Body of pancreas (tissue), 4 donors: ENCODE results near the gene TMEM145. TPM values are rescaled to one million over a fixed set of nuclear protein-coding genes. Genes with fewer than 3 reads are reported as not detected.

Experiments used
- ATAC-seq: fragments of 150-250 bp; one replicate; pipeline ENCODE4 v1.9.1; 2016
- DNase-seq, 4 donors: peaks; one replicate each; pipeline ENCODE4 v3.0.0-alpha.2; 2019
- H3K27ac ChIP-seq, 4 donors: fragments of 200-600 bp; sonication (generic); 1 replicate in 3 of 4; 2 replicates in 1 of 4; pipeline versions ENCODE4 v1.5.1 to v1.6.1; 2016 to 2019; ENCODE audit warnings: mild to moderate bottlenecking in 1 of 4, mixed read lengths in 1 of 4, moderate library complexity in 1 of 4
- H3K27me3 ChIP-seq, 2 donors: fragments of 200-600 bp; sonication (generic); one replicate each; pipeline ENCODE4 v1.6.0; 2016; ENCODE audit warnings: mild to moderate bottlenecking in 1 of 2
- H3K36me3 ChIP-seq, 2 donors: fragments of 200-600 bp; sonication (generic); replicated peaks in 1 of 2; 2 replicates each; pipeline ENCODE4 v1.5.1; 2016; ENCODE audit warnings: low read depth in 2 of 2; ENCODE audit not compliant: insufficient read depth in 1 of 2
- H3K4me1 ChIP-seq: fragments of 200-600 bp; sonication (generic); one replicate; pipeline ENCODE4 v1.6.0; 2016
- H3K4me3 ChIP-seq, 2 donors: fragments of 200-600 bp; sonication (generic); 1 replicate in 1 of 2; 2 replicates in 1 of 2; pipeline ENCODE4 v1.5.1; 2016 to 2019
- H3K9me3 ChIP-seq, 3 donors: fragments of 200-600 bp; sonication (generic); 1 replicate in 2 of 3; 2 replicates in 1 of 3; pipeline ENCODE4 v1.5.1; 2016
- CTCF ChIP-seq, 7 experiments: fragments of 450-650 bp in 4 of 7; fragments of 200-600 bp in 3 of 7; sonication (generic) in 3 of 7; IDR thresholded peaks; one replicate each; pipeline ENCODE4 v1.5.1; 2016 to 2019; ENCODE audit warnings: antibody characterized with exemption in 7 of 7
- POLR2A ChIP-seq, 3 donors: fragments of 450-650 bp; IDR thresholded peaks; one replicate each; pipeline ENCODE4 v1.6.1; 2016; ENCODE audit warnings: antibody characterized with exemption in 3 of 3, mild to moderate bottlenecking in 2 of 3
- WGBS, 2 donors: methylation state at CpG; one replicate each; pipeline ENCODE4 v1.1.5; 2017; 5-methylcytosine and 5-hydroxymethylcytosine counted together
- intact Hi-C: fragments of 100-400 bp; cut with DNase I; formaldehyde crosslinking; loops from one replicate; pipeline ENCODE4 v1.15.1; 2023
- total RNA-seq, 2 donors: library from RNA; depleted of rRNA; stranded (reverse); fragments of >200 nt; gene quantifications; one replicate each; pipeline ENCODE4 v1.1.0, GENCODE V29; 2016

TMEM145 gene
- total RNA-seq, 2 donors from 2014 or later = not detected

DNA sequence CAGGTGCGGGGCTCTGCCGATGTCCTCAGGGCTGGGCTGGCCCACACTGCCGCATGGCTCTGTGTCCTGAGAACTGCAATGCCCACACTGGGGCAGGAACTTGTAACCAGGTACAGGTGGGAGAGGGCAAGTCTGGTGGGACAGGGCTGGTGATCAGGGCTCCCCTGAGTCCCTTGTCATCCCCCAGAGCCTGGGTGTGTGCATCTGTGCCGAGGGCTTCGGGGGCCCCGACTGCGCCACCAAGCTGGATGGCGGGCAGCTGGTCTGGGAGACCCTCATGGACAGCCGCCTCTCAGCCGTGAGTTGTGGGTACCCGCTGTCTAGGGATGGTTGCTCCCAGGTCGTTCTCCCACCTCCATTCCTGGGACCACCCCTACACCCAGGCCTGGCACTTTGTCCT is 42.8 kb downstream of the TMEM145 start:
- DNase-seq (no peak), ATAC-seq (no peak)
- no peak overlapping the region for H3K27ac ChIP-seq
- no peak overlapping the region for H3K4me3 ChIP-seq
- no peaks in the 10 kb centered on the region for H3K9me3 ChIP-seq
- TF ChIP-seq POLR2A (IDR thresholded peaks at IDR 0.05) (no peak), CTCF (IDR thresholded peaks at IDR 0.05) (no peak)
- no peaks in the 10 kb centered on the region for H3K27me3 ChIP-seq
- WGBS, 2 donors = 94 to 100% methylated on average over 2 to 12 of the region's 12 CpGs
- no peaks in the 10 kb centered on the region for H3K4me1 ChIP-seq
- intact Hi-C loops = no loop called here
- H3K36me3 ChIP-seq = no peaks in the 10 kb centered on the region

DNA sequence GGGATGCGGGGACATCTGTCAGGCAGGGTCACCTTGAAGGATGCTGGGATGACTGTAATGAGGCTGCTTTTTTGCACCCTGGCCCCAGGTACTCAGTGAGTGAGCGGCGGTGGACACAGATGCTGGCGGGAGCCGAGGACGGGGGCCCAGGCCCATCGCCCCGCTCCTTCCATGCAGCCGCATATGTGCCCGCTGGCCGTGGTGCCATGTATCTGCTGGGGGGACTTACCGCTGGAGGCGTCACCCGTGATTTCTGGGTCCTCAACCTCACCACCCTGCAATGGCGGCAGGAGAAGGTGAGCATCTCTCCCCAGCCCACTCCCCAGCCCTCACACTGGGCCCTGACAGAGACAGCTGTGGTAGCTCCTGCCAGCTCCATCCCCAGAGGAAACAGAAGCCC is 43.6 kb downstream of the TMEM145 start:
- H3K4me1 ChIP-seq = no peaks in the 10 kb centered on the region
- H3K4me3 ChIP-seq = no peak overlapping the region
- intact Hi-C loops = no loop called here
- TF ChIP-seq CTCF (IDR thresholded peaks at IDR 0.05) = no peak
- no peak for TF ChIP-seq POLR2A (IDR thresholded peaks at IDR 0.05)
- H3K36me3 ChIP-seq = no peaks in the 10 kb centered on the region
- WGBS, 2 donors = 95 to 96% methylated on average over 15 of the region's 15 CpGs
- no peaks in the 10 kb centered on the region for H3K9me3 ChIP-seq
- no peak overlapping the region for H3K27ac ChIP-seq
- H3K27me3 ChIP-seq = no peaks in the 10 kb centered on the region
- ATAC-seq (no peak), DNase-seq (no peak)

DNA sequence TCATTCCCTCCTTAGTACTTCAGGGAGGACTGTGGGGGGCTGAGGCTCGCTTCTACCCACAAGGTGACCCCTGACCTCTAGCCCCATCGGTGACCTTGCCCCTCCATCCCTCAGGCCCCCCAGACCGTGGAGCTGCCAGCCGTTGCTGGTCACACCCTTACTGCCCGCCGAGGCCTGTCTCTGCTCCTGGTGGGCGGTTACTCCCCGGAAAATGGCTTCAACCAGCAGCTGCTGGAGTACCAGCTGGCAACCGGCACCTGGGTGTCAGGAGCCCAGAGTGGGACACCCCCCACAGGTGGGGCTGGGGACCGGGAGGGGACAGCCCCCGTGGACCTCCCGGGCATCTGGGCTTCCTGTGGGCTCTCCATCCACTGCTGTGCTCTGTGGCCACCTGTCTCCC is 44.2 kb downstream of the TMEM145 start:
- no peak for TF ChIP-seq CTCF (IDR thresholded peaks at IDR 0.05)
- TF ChIP-seq POLR2A (IDR thresholded peaks at IDR 0.05) = no peak
- H3K27ac ChIP-seq = no peak overlapping the region
- intact Hi-C loops = no loop called here
- WGBS, 2 donors = 83 to 91% methylated on average over 8 to 9 of the region's 12 CpGs
- no peak overlapping the region for H3K4me3 ChIP-seq
- DNase-seq (no peak), ATAC-seq (no peak)
- H3K27me3 ChIP-seq = no peaks in the 10 kb centered on the region
- no peaks in the 10 kb centered on the region for H3K9me3 ChIP-seq
- H3K4me1 ChIP-seq = no peaks in the 10 kb centered on the region
- no peaks in the 10 kb centered on the region for H3K36me3 ChIP-seq

DNA sequence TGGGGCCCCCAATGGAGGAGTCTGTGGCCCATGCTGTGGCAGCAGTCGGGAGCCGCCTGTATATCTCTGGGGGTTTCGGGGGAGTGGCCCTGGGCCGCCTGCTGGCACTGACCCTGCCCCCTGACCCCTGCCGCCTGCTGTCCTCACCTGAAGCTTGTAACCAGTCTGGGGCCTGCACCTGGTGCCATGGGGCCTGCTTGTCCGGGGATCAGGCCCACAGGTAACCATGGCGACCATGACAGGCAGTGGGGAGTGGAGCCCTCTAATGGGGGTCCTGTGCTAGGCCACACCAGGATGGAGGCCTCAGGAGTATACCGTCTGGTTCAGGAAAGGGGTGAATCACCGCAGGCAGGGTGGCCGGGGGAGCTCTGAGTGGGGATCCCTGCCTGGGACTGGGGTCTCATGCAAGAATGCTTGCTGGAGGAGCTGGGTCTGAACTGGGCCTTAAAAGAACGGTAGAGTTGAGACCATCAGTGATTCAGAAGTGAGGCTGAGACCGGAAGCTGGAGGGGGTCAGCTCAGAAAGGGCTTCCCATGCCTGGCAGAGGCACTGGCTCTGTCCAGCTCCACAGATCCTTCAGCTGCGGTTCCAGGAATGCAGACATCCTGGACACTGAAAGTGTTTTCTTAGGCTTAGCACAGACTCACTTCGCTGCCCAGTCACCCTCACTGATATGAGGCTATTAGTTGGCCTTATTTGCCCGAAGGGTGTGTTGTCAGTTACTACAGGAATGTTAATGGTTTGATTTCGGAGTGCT is 47.9 kb downstream of the TMEM145 start:
- no peak for TF ChIP-seq POLR2A (IDR thresholded peaks at IDR 0.05)
- TF ChIP-seq CTCF (IDR thresholded peaks at IDR 0.05) = no peak
- H3K4me1 ChIP-seq = no peaks in the 10 kb centered on the region
- H3K27me3 ChIP-seq = no peaks in the 10 kb centered on the region
- no peaks in the 10 kb centered on the region for H3K36me3 ChIP-seq
- DNase-seq (no peak), ATAC-seq (no peak)
- 89 to 94% methylated on average over 10 to 14 of the region's 16 CpGs for WGBS, 2 donors
- intact Hi-C loops = no loop called here
- H3K9me3 ChIP-seq = no peaks in the 10 kb centered on the region
- H3K4me3 ChIP-seq = no peak overlapping the region
- no peak overlapping the region for H3K27ac ChIP-seq

GRCh38 chr19:42361545-42361910 is 48.4 kb downstream of the TMEM145 start:
- TF ChIP-seq CTCF (IDR thresholded peaks at IDR 0.05) = no peak
- TF ChIP-seq POLR2A (IDR thresholded peaks at IDR 0.05) = no peak
- Histone ChIP-seq H3K9me3 (no peaks in the 10 kb centered on the region), H3K36me3 (no peaks in the 10 kb centered on the region), H3K4me3 (no peak overlapping the region), H3K4me1 (no peaks in the 10 kb centered on the region), H3K27ac (no peak overlapping the region), H3K27me3 (no peaks in the 10 kb centered on the region)
- ATAC-seq (no peak), DNase-seq (no peak)
- WGBS, 2 donors = 89 to 95% methylated on average over 7 of the region's 7 CpGs
- intact Hi-C loops = no loop called here
